Lower lobe of right lung (tissue), 2 donors: ENCODE measurements around the gene BABAM2. TPM values are rescaled to one million over a fixed set of nuclear protein-coding genes. Genes with fewer than 3 reads are reported as not detected.
A peak's percentile ranks its signal among the peaks of the same experiment; 100 is the strongest.

Source experiments
- ATAC-seq, 2 donors: fragments of 200-7000 bp; cut with Tn5 transposase; one replicate each; pipeline ENCODE4 v1.9.1; 2020 to 2022; ENCODE audit warnings: mild to moderate bottlenecking in 2 of 2, moderate library complexity in 2 of 2
- DNase-seq: peaks from one replicate; pipeline ENCODE4 v3.0.0-alpha.2; 2020
- H3K27ac ChIP-seq: fragments of 200-600 bp; one replicate; pipeline ENCODE4 v1.8.0; 2022
- H3K27me3 ChIP-seq: fragments of 200-600 bp; one replicate; pipeline ENCODE4 v1.8.0; 2022; ENCODE audit warnings: low read depth
- H3K36me3 ChIP-seq: fragments of 200-600 bp; one replicate; pipeline ENCODE4 v1.8.0; 2022; ENCODE audit warnings: mild to moderate bottlenecking
- H3K4me1 ChIP-seq: fragments of 200-600 bp; one replicate; pipeline ENCODE4 v1.8.0; 2022
- H3K4me3 ChIP-seq: fragments of 200-600 bp; one replicate; pipeline ENCODE4 v1.8.0; 2022; ENCODE audit warnings: mild to moderate bottlenecking
- H3K9me3 ChIP-seq: fragments of 200-600 bp; one replicate; pipeline ENCODE4 v1.8.0; 2022
- CTCF ChIP-seq: fragments of 200-600 bp; IDR thresholded peaks from one replicate; pipeline ENCODE4 v1.8.0; 2022; ENCODE audit warnings: antibody characterized with exemption, mild to moderate bottlenecking
- intact Hi-C: fragments of 100-400 bp; cut with DNase I; formaldehyde crosslinking; loops from one replicate; pipeline ENCODE4 v1.11.0; 2022
- total RNA-seq: library from RNA; stranded (reverse); fragmentation: NEBNext Ultra II Directional; extraction: Animal tissue kit (Norgen Biotek cat#: 25700); gene quantifications from one replicate; pipeline ENCODE4 v1.2.1, GENCODE V29; 2021
- donor health status: DM: no; HTN: yes; CAD: no; lungs with severe emphysema.

Gene BABAM2
- total RNA-seq, 1 donor from 2014 or later: 39.5 TPM

GRCh38 chr2:28340312-28341202 is 450.0 kb downstream of the BABAM2 start:
- Histone ChIP-seq H3K27ac (no peak overlapping the region), H3K4me1 (peaks cover 25% of the 10 kb centered on the region), H3K4me3 (no peak overlapping the region), H3K27me3 (no peaks in the 10 kb centered on the region), H3K36me3 (no peaks in the 10 kb centered on the region), H3K9me3 (no peaks in the 10 kb centered on the region)
- DNase-seq: no peak
- no peak for ATAC-seq
- intact Hi-C loops: no loop called here
- TF ChIP-seq CTCF: no peak

- ATAC-seq (no peak), DNase-seq (no peak)
- H3K27me3 ChIP-seq: no peaks in the 10 kb centered on the region
- no peak overlapping the region for H3K4me3 ChIP-seq
- intact Hi-C loops: no loop called here
- peak overlapping the region; percentile 37 for H3K27ac ChIP-seq
- no peaks in the 10 kb centered on the region for H3K36me3 ChIP-seq
- H3K9me3 ChIP-seq: no peaks in the 10 kb centered on the region
- H3K4me1 ChIP-seq: peaks cover 25% of the 10 kb centered on the region
- no peak for TF ChIP-seq CTCF
Observed at GRCh38 chr2:28341208-28341891, 450.8 kb downstream of the BABAM2 start.

- ATAC-seq: peak; percentile 20 to 25
- no peak overlapping the region for H3K4me3 ChIP-seq
- no peaks in the 10 kb centered on the region for H3K9me3 ChIP-seq
- H3K27ac ChIP-seq: peak overlapping the region; percentile 37
- peak; percentile 39 for DNase-seq
- no peaks in the 10 kb centered on the region for H3K27me3 ChIP-seq
- no peak for TF ChIP-seq CTCF
- intact Hi-C loops: no loop called here
- no peaks in the 10 kb centered on the region for H3K36me3 ChIP-seq
- H3K4me1 ChIP-seq: peaks cover 25% of the 10 kb centered on the region
Observed at GRCh38 chr2:28342081-28342967, 451.8 kb downstream of the BABAM2 start.

- Histone ChIP-seq H3K4me3 (no peak overlapping the region), H3K27ac (no peak overlapping the region), H3K36me3 (no peaks in the 10 kb centered on the region), H3K27me3 (no peaks in the 10 kb centered on the region), H3K4me1 (peaks cover 30% of the 10 kb centered on the region), H3K9me3 (no peaks in the 10 kb centered on the region)
- intact Hi-C loops: no loop called here
- ATAC-seq: peak in 1 of 2 donors; percentile 17
- no peak for TF ChIP-seq CTCF
- no peak for DNase-seq
Observed at GRCh38 chr2:28343184-28343942, 452.8 kb downstream of the BABAM2 start.
